ENCODE data around the gene VIT. TPM values are rescaled to one million over a fixed set of nuclear protein-coding genes. Genes with fewer than 3 reads are reported as not detected.

The VIT gene
- total RNA-seq, 3 donors from 2014 or later (not counting 1 experiment from before 2014, with no cell fraction given): 1.4 to 1.9 (median 1.7) TPM

DNA sequence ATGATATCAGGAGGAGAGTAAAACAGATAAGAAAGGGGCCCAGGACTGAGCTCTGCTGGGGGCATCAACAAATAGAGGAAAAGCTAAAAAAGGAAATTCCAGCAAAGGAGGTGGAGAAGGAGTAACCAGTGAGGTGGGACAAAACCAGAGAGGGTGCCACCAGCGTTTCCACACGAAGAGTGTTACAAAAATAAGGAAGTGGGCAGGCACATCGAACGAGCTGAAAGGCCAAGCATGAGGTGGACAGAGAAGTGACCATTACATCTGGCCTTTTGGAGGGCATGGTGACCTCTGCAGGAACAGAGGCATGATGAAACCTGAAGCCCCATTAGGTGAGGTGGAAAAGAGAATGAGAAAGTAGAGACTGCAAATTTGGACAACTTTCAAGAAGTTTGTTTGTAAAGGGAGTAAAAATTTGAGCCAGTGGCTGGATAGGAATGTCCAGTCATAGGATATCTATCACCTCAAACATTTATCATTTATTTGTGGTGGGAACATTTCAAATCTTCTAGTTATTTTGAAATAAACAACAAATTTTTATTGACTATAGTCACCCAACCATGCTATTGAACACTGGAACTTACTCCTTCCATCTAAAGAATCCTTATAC is 18.4 kb upstream of the VIT start:
- H3K27ac Mint-ChIP-seq: no peak overlapping the region
- no peak overlapping the region for H3K4me3 Mint-ChIP-seq
- 5% methylated on average over 4 of the region's 4 CpGs for WGBS (ENCODE audit: insufficient coverage)

DNA sequence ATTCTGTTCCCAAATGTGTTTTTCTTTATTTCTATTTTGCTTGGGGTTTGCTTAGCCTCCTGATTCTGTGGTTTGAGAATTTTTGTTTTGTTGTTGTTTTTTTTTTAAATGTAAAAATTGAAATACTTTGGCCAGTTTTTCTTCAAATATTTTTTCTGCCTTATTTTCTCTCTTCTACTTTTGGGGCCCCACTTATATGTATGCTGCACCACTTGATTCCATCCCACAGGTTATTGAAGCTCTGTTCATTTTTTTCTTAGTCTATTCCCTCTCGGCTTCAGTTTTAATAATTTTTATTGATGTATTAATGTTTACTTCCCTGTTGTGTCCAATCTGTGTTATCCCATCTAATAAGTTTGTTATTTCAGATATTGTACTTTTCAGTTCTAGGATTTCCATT is 17.7 kb upstream of the VIT start:
- Histone ChIP-seq H3K4me1 (ENCODE audit: control insufficient read depth, insufficient read depth, low read length) (peaks cover 5% of the 10 kb centered on the region), H3K36me3 (ENCODE audit: control insufficient read depth, insufficient read depth, low read length) (no peaks in the 10 kb centered on the region), H3K4me3 (ENCODE audit: low read length) (no peak overlapping the region), H3K27me3 (ENCODE audit: control insufficient read depth, insufficient read depth, low read length) (no peaks in the 10 kb centered on the region), H3K27ac (ENCODE audit: low read length) (no peak overlapping the region), H3K9me3 (ENCODE audit: control insufficient read depth, insufficient read depth, low read length) (peaks cover 2% of the 10 kb centered on the region)
- no peak for TF ChIP-seq CTCF (IDR thresholded peaks at IDR 0.05)
- WGBS (ENCODE audit: insufficient coverage): no CpG with 5 or more reads among the region's 1 CpG
- Mint-ChIP-seq H3K27me3 (ENCODE audit: low read depth in 2 of 2) (peaks cover 14 to 37% of the 10 kb centered on the region in 2 donors), H3K36me3 (peaks cover 7% of the 10 kb centered on the region), H3K27ac (no peak overlapping the region), H3K4me1 (peaks cover 15 to 17% of the 10 kb centered on the region in 2 donors), H3K9me3 (peaks cover 5% of the 10 kb centered on the region in 2 donors), H3K4me3 (no peak overlapping the region)
- intact Hi-C loops (cut with micrococcal nuclease): no loop called here
- ATAC-seq: no peak
- no peak for DNase-seq

More for the DNA sequence above, 18.4 kb upstream of the VIT start:
- Mint-ChIP-seq H3K4me1 (peaks cover 15 to 17% of the 10 kb centered on the region in 2 donors), H3K36me3 (peaks cover 7% of the 10 kb centered on the region), H3K27me3 (ENCODE audit: low read depth in 2 of 2) (peaks cover 15 to 31% of the 10 kb centered on the region in 2 donors), H3K9me3 (peaks cover 5% of the 10 kb centered on the region in 2 donors)
- Histone ChIP-seq H3K27ac (ENCODE audit: low read length) (no peak overlapping the region), H3K9me3 (ENCODE audit: control insufficient read depth, insufficient read depth, low read length) (peaks cover 2% of the 10 kb centered on the region), H3K27me3 (ENCODE audit: control insufficient read depth, insufficient read depth, low read length) (no peaks in the 10 kb centered on the region), H3K4me1 (ENCODE audit: control insufficient read depth, insufficient read depth, low read length) (peaks cover 5% of the 10 kb centered on the region), H3K4me3 (ENCODE audit: low read length) (no peak overlapping the region), H3K36me3 (ENCODE audit: control insufficient read depth, insufficient read depth, low read length) (no peaks in the 10 kb centered on the region)
- TF ChIP-seq CTCF (IDR thresholded peaks at IDR 0.05): no peak
- DNase-seq (no peak), ATAC-seq (no peak)
- intact Hi-C loops (cut with micrococcal nuclease): no loop called here

DNA sequence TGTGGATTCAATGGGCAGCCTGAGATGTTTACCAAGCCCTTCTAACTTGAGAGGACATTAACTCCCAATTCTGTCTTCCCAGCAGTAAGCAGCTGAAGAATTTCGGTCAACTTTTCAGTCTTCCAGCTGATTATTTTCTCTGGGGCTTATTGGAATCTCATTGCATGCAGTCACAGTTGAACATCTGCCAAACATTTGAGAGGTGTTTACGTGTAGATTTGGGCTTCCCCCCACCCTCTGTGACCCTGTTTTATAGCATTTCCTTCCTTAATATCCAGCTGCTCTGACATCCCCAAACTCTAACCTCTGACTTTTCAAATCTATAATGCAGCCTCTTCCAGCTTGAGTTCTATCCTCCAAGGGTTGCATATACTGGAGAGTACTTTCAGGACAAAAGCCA is 16.5 kb upstream of the VIT start:
- Histone ChIP-seq H3K27ac (ENCODE audit: low read length) (no peak overlapping the region), H3K4me3 (ENCODE audit: low read length) (no peak overlapping the region), H3K27me3 (ENCODE audit: control insufficient read depth, insufficient read depth, low read length) (no peaks in the 10 kb centered on the region), H3K36me3 (ENCODE audit: control insufficient read depth, insufficient read depth, low read length) (no peaks in the 10 kb centered on the region), H3K4me1 (ENCODE audit: control insufficient read depth, insufficient read depth, low read length) (peaks cover 5% of the 10 kb centered on the region), H3K9me3 (ENCODE audit: control insufficient read depth, insufficient read depth, low read length) (peaks cover 2% of the 10 kb centered on the region)
- H3K36me3 Mint-ChIP-seq: peaks cover 7% of the 10 kb centered on the region
- no peak for TF ChIP-seq CTCF (IDR thresholded peaks at IDR 0.05)
- peaks cover 5% of the 10 kb centered on the region in 2 donors for H3K9me3 Mint-ChIP-seq
- H3K27ac Mint-ChIP-seq: no peak overlapping the region
- peaks cover 14 to 40% of the 10 kb centered on the region in 2 donors for H3K27me3 Mint-ChIP-seq (ENCODE audit: low read depth in 2 of 2)
- H3K4me3 Mint-ChIP-seq: no peak overlapping the region
- DNase-seq (no peak), ATAC-seq (no peak)
- intact Hi-C loops (cut with micrococcal nuclease): no loop called here
- 39% methylated on average over 2 of the region's 2 CpGs for WGBS (ENCODE audit: insufficient coverage)
- H3K4me1 Mint-ChIP-seq: peaks cover 15 to 17% of the 10 kb centered on the region in 2 donors

DNA sequence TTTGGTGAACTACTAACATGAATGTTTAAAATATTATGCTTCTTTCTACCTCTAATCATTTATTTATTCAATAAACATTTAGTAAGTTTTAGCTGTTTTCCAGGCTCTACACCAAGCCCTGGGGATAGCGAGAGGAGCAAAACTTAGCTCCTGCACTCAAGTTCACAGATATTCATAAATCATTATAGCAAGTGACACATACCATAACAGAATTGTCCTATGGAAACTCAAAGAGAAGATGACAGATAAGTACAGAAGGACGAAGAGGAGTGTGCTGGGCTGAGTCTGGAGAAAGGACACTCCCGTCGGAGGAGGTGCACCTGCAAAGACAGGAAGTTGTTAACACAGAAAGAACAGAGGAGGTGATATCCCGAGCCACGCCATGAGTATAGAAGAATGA is 13.9 kb upstream of the VIT start:
- DNase-seq (no peak), ATAC-seq (no peak)
- H3K4me1 ChIP-seq (ENCODE audit: control insufficient read depth, insufficient read depth, low read length): peaks cover 5% of the 10 kb centered on the region
- peaks cover 2% of the 10 kb centered on the region for H3K9me3 ChIP-seq (ENCODE audit: control insufficient read depth, insufficient read depth, low read length)
- H3K4me3 ChIP-seq (ENCODE audit: low read length): no peak overlapping the region
- 86% methylated on average over 6 of the region's 6 CpGs for WGBS (ENCODE audit: insufficient coverage)
- no peak for TF ChIP-seq CTCF (IDR thresholded peaks at IDR 0.05)
- intact Hi-C loops (cut with micrococcal nuclease): no loop called here
- H3K27me3 ChIP-seq (ENCODE audit: control insufficient read depth, insufficient read depth, low read length): no peaks in the 10 kb centered on the region
- Mint-ChIP-seq H3K27me3 (ENCODE audit: low read depth in 2 of 2) (peaks cover 11 to 25% of the 10 kb centered on the region in 2 donors), H3K4me3 (no peak overlapping the region), H3K27ac (no peak overlapping the region), H3K9me3 (peaks cover 5% of the 10 kb centered on the region in 2 donors), H3K4me1 (peaks cover 5 to 6% of the 10 kb centered on the region in 2 donors), H3K36me3 (peaks cover 7% of the 10 kb centered on the region)
- no peak overlapping the region for H3K27ac ChIP-seq (ENCODE audit: low read length)
- H3K36me3 ChIP-seq (ENCODE audit: control insufficient read depth, insufficient read depth, low read length): no peaks in the 10 kb centered on the region
